Measurements from ENCODE around the gene SMIM3. TPM values are rescaled to one million over a fixed set of nuclear protein-coding genes. Genes with fewer than 3 reads are reported as not detected.

The SMIM3 gene
- total RNA-seq, 1 donor from 2014 or later, result 46.7 TPM

DNA sequence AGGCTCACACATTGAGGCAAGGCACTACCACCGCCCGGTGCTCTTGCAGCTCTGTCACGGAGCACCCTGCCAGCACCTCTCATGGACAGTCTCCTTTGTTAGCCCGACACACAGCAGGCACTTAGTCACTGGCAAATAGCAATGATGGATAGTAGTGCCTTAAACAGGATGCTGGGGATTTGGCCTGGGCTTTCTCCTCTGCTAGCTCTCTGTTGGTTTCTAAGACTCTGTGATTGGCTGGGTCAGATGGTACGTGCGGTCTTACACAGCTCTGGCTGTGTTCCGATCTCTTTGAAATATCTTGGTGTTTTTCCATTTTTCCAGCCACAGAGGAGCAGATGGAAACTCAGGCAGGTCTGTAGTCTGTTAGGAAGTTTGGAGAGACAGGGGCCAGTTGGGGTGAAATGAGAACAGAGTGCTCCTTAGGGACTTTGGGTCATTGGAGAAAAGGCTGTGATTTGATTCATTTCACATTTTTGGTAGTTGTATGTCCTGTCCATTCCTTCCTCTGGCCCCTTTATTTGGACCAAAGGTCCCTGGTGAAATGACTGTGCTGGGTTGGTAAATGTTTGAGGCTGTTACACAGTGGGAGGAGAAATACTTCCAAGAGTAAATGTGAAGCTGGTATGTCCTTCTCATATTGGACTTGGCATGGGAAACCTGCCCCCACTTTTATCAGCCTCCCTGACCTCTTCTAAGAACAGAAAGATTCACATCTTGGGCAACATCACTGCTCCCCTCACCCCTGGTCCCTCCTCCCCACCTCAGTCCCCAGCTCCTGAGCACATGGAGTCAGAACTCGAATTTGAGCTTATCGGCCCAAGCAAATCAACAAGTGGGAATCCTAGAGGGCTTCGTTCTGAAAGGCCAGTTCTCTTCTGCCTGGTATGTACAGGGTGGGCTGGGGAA, 3.4 kb downstream of the SMIM3 start:
- peak in 1 of 2 donors; percentile 97 for DNase-seq (ENCODE audit: extremely low spot score in 2 of 2)
- no peaks in the 10 kb centered on the region for H3K9me3 ChIP-seq
- intact Hi-C loops (cut with DNase I), result loop anchor here (10.0 kb wide), 1 partner anchor 1377 kb away; no protein-coding TSS in a partner anchor
- peak overlapping the region; percentile 86 for H3K27ac ChIP-seq
- TF ChIP-seq, protein P1, sequence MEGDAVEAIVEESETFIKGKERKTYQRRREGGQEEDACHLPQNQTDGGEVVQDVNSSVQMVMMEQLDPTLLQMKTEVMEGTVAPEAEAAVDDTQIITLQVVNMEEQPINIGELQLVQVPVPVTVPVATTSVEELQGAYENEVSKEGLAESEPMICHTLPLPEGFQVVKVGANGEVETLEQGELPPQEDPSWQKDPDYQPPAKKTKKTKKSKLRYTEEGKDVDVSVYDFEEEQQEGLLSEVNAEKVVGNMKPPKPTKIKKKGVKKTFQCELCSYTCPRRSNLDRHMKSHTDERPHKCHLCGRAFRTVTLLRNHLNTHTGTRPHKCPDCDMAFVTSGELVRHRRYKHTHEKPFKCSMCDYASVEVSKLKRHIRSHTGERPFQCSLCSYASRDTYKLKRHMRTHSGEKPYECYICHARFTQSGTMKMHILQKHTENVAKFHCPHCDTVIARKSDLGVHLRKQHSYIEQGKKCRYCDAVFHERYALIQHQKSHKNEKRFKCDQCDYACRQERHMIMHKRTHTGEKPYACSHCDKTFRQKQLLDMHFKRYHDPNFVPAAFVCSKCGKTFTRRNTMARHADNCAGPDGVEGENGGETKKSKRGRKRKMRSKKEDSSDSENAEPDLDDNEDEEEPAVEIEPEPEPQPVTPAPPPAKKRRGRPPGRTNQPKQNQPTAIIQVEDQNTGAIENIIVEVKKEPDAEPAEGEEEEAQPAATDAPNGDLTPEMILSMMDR (IDR thresholded peaks at IDR 0.05), result no peak
- TF ChIP-seq POLR2A (IDR thresholded peaks at IDR 0.05) (peak in 1 of 2 donors; percentile 26), POLR2AphosphoS5 (IDR thresholded peaks at IDR 0.05; ENCODE audit: insufficient read depth in 1 of 2, low read depth in 1 of 2) (peak; percentile 53 to 61)
- H3K4me3 ChIP-seq, result peak overlapping the region in 1 of 2 donors; percentile 66
- no peaks in the 10 kb centered on the region for H3K27me3 ChIP-seq
- H3K36me3 ChIP-seq, result no peaks in the 10 kb centered on the region
- H3K4me1 ChIP-seq, result peaks cover 67% of the 10 kb centered on the region

DNA sequence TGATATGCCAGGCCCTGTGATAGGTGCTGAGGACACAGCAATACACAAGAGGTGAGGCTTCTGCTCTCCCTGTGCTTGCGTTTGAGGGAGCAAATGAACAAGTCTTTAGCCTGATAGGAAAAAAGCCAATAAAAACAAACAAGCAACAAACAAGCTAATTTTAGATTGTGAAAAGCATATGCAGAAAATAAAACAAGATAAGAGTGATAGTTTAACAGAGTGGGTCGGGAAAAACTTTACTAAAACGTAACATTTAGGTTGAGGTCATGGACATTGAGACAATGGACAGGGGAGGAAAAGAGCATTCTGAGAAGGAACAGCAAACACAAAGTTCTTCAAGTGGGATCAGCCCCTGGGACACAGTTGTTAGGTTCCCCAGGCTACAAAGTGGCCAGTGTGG, 4.3 kb downstream of the SMIM3 start:
- no peak for DNase-seq (ENCODE audit: extremely low spot score in 2 of 2)
- intact Hi-C loops (cut with DNase I), result loop anchor here (10.0 kb wide), 1 partner anchor 1378 kb away; no protein-coding TSS in a partner anchor
- peaks cover 63% of the 10 kb centered on the region for H3K4me1 ChIP-seq
- H3K36me3 ChIP-seq, result no peaks in the 10 kb centered on the region
- no peak overlapping the region for H3K4me3 ChIP-seq
- no peaks in the 10 kb centered on the region for H3K9me3 ChIP-seq
- H3K27me3 ChIP-seq, result no peaks in the 10 kb centered on the region
- H3K27ac ChIP-seq, result peak overlapping the region; percentile 86
- no peak for TF ChIP-seq POLR2AphosphoS5 (IDR thresholded peaks at IDR 0.05; ENCODE audit: insufficient read depth in 1 of 2, low read depth in 1 of 2)
- no peak for TF ChIP-seq POLR2A (IDR thresholded peaks at IDR 0.05)
- TF ChIP-seq, protein P1 (IDR thresholded peaks at IDR 0.05), result no peak

DNA sequence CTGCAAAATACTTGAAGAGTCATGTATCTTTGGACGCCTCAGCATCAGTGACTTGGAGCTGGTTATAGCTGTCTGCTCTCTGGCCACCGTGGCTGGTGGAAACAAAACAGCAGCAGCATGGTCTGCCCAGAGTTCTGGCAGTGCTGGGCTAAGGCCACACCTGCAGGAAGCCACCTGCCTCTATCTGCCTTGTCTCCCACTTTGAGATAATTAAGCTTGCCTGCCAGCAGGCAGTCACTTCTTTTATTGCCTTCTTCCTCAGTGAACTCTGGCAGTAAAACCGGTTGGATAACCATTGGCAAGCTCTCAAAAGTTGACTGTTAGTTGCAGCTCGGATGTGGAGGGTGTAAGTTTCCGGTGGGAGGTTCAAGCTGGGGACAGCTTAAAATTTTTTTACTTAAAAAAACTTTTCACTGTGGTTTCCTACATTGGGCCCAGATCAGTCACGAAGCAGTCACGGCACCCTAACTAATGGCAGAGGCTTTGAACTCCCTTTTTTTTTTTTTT, 4.9 kb downstream of the SMIM3 start:
- H3K36me3 ChIP-seq, result no peaks in the 10 kb centered on the region
- intact Hi-C loops (cut with DNase I), result loop anchor here (10.0 kb wide), 1 partner anchor 1379 kb away; no protein-coding TSS in a partner anchor
- H3K27me3 ChIP-seq, result no peaks in the 10 kb centered on the region
- H3K4me1 ChIP-seq, result peaks cover 64% of the 10 kb centered on the region
- H3K9me3 ChIP-seq, result no peaks in the 10 kb centered on the region
- TF ChIP-seq POLR2A (IDR thresholded peaks at IDR 0.05) (no peak), POLR2AphosphoS5 (IDR thresholded peaks at IDR 0.05; ENCODE audit: insufficient read depth in 1 of 2, low read depth in 1 of 2) (peak; percentile 61 to 90)
- TF ChIP-seq, protein P1 (IDR thresholded peaks at IDR 0.05), result no peak
- H3K27ac ChIP-seq, result peak overlapping the region; percentile 86
- peak in 1 of 2 donors; percentile 93 for DNase-seq (ENCODE audit: extremely low spot score in 2 of 2)
- H3K4me3 ChIP-seq, result no peak overlapping the region

DNA sequence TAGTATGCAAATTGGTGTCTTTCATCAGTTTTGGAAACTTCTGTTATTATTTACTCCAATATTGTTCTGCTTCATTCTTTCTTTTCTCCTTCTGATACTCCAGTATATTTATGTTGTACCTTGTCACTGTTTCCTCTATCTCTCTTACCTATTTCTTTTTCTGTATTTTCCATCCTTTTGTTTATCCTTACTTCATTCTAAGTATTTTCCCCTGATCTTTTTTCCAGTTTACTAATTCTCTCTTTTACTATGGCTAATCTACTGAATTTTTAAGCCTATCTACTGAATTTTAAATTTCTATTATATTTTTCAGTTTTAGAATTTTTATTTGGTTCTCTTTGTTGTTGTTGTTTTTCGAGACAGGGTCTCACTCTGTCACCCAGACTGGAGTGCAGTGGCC, 7.4 kb downstream of the SMIM3 start:
- no peaks in the 10 kb centered on the region for H3K36me3 ChIP-seq
- intact Hi-C loops (cut with DNase I), result loop anchor here (10.0 kb wide), 1 partner anchor 1381 kb away; no protein-coding TSS in a partner anchor
- TF ChIP-seq POLR2A (IDR thresholded peaks at IDR 0.05) (no peak), POLR2AphosphoS5 (IDR thresholded peaks at IDR 0.05; ENCODE audit: insufficient read depth in 1 of 2, low read depth in 1 of 2) (no peak)
- TF ChIP-seq, protein P1 (IDR thresholded peaks at IDR 0.05), result no peak
- no peak overlapping the region for H3K27ac ChIP-seq
- peaks cover 69% of the 10 kb centered on the region for H3K4me1 ChIP-seq
- H3K27me3 ChIP-seq, result no peaks in the 10 kb centered on the region
- H3K9me3 ChIP-seq, result no peaks in the 10 kb centered on the region
- H3K4me3 ChIP-seq, result no peak overlapping the region
- no peak for DNase-seq (ENCODE audit: extremely low spot score in 2 of 2)
